WTC11 (cell line): ENCODE results near the gene CRYZ. TPM values are rescaled to one million over a fixed set of nuclear protein-coding genes. Genes with fewer than 3 reads are reported as not detected.

Experiments used
- ATAC-seq: fragments of 200-7000 bp; cut with Tn5 transposase; 2 replicates; pipeline ENCODE4 v1.10.0; 2021; ENCODE audit warnings: mild to moderate bottlenecking, moderate library complexity
- CTCF ChIA-PET: fragments of 300-600 bp; sonication (Branson Sonifier 250); formaldehyde crosslinking; loops from one replicate; lab custom pipeline; 2021; ENCODE audit warnings: antibody characterized with exemption; lab: Charles Lee
- POLR2A ChIA-PET: fragments of 350-600 bp; sonication (Branson Sonifier 250); formaldehyde crosslinking; loops from one replicate; lab custom pipeline; 2021; ENCODE audit warnings: antibody characterized with exemption; lab: Charles Lee
- DNase-seq: peaks from one replicate; pipeline ENCODE4 v3.0.0; 2021; ENCODE audit warnings: low spot score
- H3K27ac Mint-ChIP-seq: 2 replicates; pipeline ENCODE4 v1.8.0; 2021; ENCODE audit warnings: mixed read lengths
- H3K27me3 Mint-ChIP-seq: 2 replicates; pipeline ENCODE4 v1.8.0; 2021; ENCODE audit warnings: low read depth, mild to moderate bottlenecking, moderate library complexity, mixed read lengths
- H3K36me3 Mint-ChIP-seq: 2 replicates; pipeline ENCODE4 v1.8.0; 2021; ENCODE audit warnings: mixed read lengths
- H3K4me1 Mint-ChIP-seq: 2 replicates; pipeline ENCODE4 v1.8.0; 2022; ENCODE audit warnings: mixed read lengths
- H3K4me3 Mint-ChIP-seq: 2 replicates; pipeline ENCODE4 v1.8.0; 2021; ENCODE audit warnings: mild to moderate bottlenecking, moderate library complexity, mixed read lengths
- H3K9me3 Mint-ChIP-seq: 2 replicates; pipeline ENCODE4 v1.8.0; 2021; ENCODE audit warnings: mixed read lengths
- ATF3 ChIP-seq: sonication (generic); formaldehyde crosslinking; conservative IDR thresholded peaks from 2 replicates; pipeline ENCODE4 v1.8.1; 2022; ENCODE audit warnings: mild to moderate bottlenecking, missing genetic modification reagents
- ATF6 ChIP-seq: sonication (generic); formaldehyde crosslinking; IDR thresholded peaks from 2 replicates; pipeline ENCODE4 v1.8.1; 2023; ENCODE audit warnings: mild to moderate bottlenecking, missing genetic modification reagents
- GABPB1 ChIP-seq: sonication (generic); formaldehyde crosslinking; IDR thresholded peaks from 2 replicates; pipeline ENCODE4 v1.8.1; 2023; ENCODE audit warnings: mild to moderate bottlenecking, missing genetic modification reagents
- IRF2 ChIP-seq: sonication (generic); formaldehyde crosslinking; IDR thresholded peaks from 2 replicates; pipeline ENCODE4 v1.8.0; 2022; ENCODE audit warnings: low read depth, missing genetic modification reagents, borderline replicate concordance
- KAT7 ChIP-seq: sonication (generic); formaldehyde crosslinking; IDR thresholded peaks from 2 replicates; pipeline ENCODE4 v1.8.1; 2023; ENCODE audit warnings: missing genetic modification reagents, mild to moderate bottlenecking, borderline replicate concordance
- MLX ChIP-seq: sonication (generic); formaldehyde crosslinking; IDR thresholded peaks from 2 replicates; pipeline ENCODE4 v1.8.1; 2023; ENCODE audit warnings: mild to moderate bottlenecking, missing genetic modification reagents, moderate library complexity
- MYBL2 ChIP-seq: sonication (generic); formaldehyde crosslinking; IDR thresholded peaks from 2 replicates; pipeline ENCODE4 v1.8.1; 2023; ENCODE audit warnings: mild to moderate bottlenecking, moderate library complexity, missing genetic modification reagents
- NFE2L1 ChIP-seq: sonication (generic); formaldehyde crosslinking; IDR thresholded peaks from 2 replicates; pipeline ENCODE4 v1.8.1; 2023; ENCODE audit warnings: missing genetic modification reagents
- PRDM15 ChIP-seq: sonication (generic); formaldehyde crosslinking; IDR thresholded peaks from 2 replicates; pipeline ENCODE4 v1.8.0; 2022; ENCODE audit warnings: missing genetic modification reagents
- PRRX2 ChIP-seq: fragments of 250-450 bp; sonication (Bioruptor Pico); IDR thresholded peaks from 2 replicates; pipeline ENCODE4 v1.8.0; 2021; ENCODE audit warnings: mild to moderate bottlenecking
- STAT6 ChIP-seq: sonication (generic); formaldehyde crosslinking; conservative IDR thresholded peaks from 2 replicates; pipeline ENCODE4 v1.8.1; 2023; ENCODE audit warnings: mild to moderate bottlenecking, low read depth, missing genetic modification reagents, moderate library complexity
- TEAD4 ChIP-seq: sonication (generic); formaldehyde crosslinking; IDR thresholded peaks from 2 replicates; pipeline ENCODE4 v1.8.0; 2022; ENCODE audit warnings: mild to moderate bottlenecking, missing genetic modification reagents
- ZBTB21 ChIP-seq: sonication (generic); formaldehyde crosslinking; IDR thresholded peaks from 2 replicates; pipeline ENCODE4 v1.8.1; 2023; ENCODE audit warnings: mild to moderate bottlenecking, missing genetic modification reagents, borderline replicate concordance
- ZNF232 ChIP-seq: sonication (generic); formaldehyde crosslinking; IDR thresholded peaks from 2 replicates; pipeline ENCODE4 v1.8.0; 2022; ENCODE audit warnings: mild to moderate bottlenecking, missing genetic modification reagents
- ZNF263 ChIP-seq: sonication (generic); formaldehyde crosslinking; IDR thresholded peaks from 2 replicates; pipeline ENCODE4 v1.8.1; 2022; ENCODE audit warnings: low read depth, mild to moderate bottlenecking, moderate library complexity, missing genetic modification reagents
- ZNF317 ChIP-seq: sonication (generic); formaldehyde crosslinking; IDR thresholded peaks from 2 replicates; pipeline ENCODE4 v1.8.1; 2023; ENCODE audit warnings: low read depth, mild to moderate bottlenecking, moderate library complexity, missing genetic modification reagents, borderline replicate concordance
- ZNF416 ChIP-seq: fragments of 250-450 bp; sonication (Bioruptor Pico); IDR thresholded peaks from 2 replicates; pipeline ENCODE4 v1.9.0; 2021; ENCODE audit warnings: mild to moderate bottlenecking, inconsistent platforms
- ZNF423 ChIP-seq: fragments of 250-450 bp; sonication (Bioruptor Pico); IDR thresholded peaks from 2 replicates; pipeline ENCODE4 v2.1.2; 2022; ENCODE audit warnings: mild to moderate bottlenecking, moderate library complexity
- ZNF425 ChIP-seq: fragments of 250-450 bp; sonication (Bioruptor Pico); conservative IDR thresholded peaks from 2 replicates; pipeline ENCODE4 v1.9.0; 2021; ENCODE audit warnings: mild to moderate bottlenecking
- total RNA-seq: library from RNA; stranded (reverse); gene quantifications from 3 replicates; pipeline ENCODE4 v1.2.3, GENCODE V29; 2021

The CRYZ gene
- total RNA-seq, 1 experiment from 2014 or later, result 42.2 TPM

- TF ChIP-seq PRRX2, result no peak
- TF ChIP-seq ATF6, result no peak
- TF ChIP-seq KAT7 (CRISPR knock-in tag), result no peak
- no peak for TF ChIP-seq ZNF416 (CRISPR knock-in tag)
- TF ChIP-seq MYBL2 (CRISPR knock-in tag), result no peak
- TF ChIP-seq IRF2, result no peak
- TF ChIP-seq ZNF423 (CRISPR knock-in tag), result no peak
- TF ChIP-seq MLX (CRISPR knock-in tag), result no peak
- no peak for TF ChIP-seq ZNF317
- TF ChIP-seq ATF3, result no peak
- no peak for TF ChIP-seq STAT6
- no peak for TF ChIP-seq GABPB1 (CRISPR knock-in tag)
- no peak for TF ChIP-seq ZNF263 (CRISPR knock-in tag)
- no peak for TF ChIP-seq ZNF425 (CRISPR knock-in tag)
- no peak for TF ChIP-seq NFE2L1 (CRISPR knock-in tag)
- TF ChIP-seq ZBTB21 (CRISPR knock-in tag), result no peak
- TF ChIP-seq TEAD4 (CRISPR knock-in tag), result no peak
- no peak for TF ChIP-seq PRDM15 (CRISPR knock-in tag)
- no peak for TF ChIP-seq ZNF232 (CRISPR knock-in tag)
- H3K27ac Mint-ChIP-seq, result no peak overlapping the region
- H3K4me3 Mint-ChIP-seq, result no peak overlapping the region
- no peak for DNase-seq
- H3K9me3 Mint-ChIP-seq, result peaks cover 31% of the 10 kb centered on the region
- no peak for ATAC-seq
- peaks cover 13% of the 10 kb centered on the region for H3K4me1 Mint-ChIP-seq
- H3K36me3 Mint-ChIP-seq, result peaks cover 76% of the 10 kb centered on the region
- H3K27me3 Mint-ChIP-seq, result no peaks in the 10 kb centered on the region; the same call in 1 of the 2 replicates
- ChIA-PET CTCF (no interaction called here), POLR2A (no interaction called here)
These were observed 22.6 kb upstream of the CRYZ start for GRCh38 chr1:74755475-74755874.
